NCI-H2081 treated with DMSO at 0.1 percent for 48 hours (cell line): ENCODE measurements around the gene PNPLA7.
"Not testable (repeated sequence)": the region's sequence is repeated elsewhere in the genome, so short reads cannot be mapped to it uniquely, and the experiment has no call there.

ENCODE experiments used
- DNase-seq: peaks from one replicate; lab custom pipeline; 2025; lab: John Stamatoyannopoulos, UW

Gene PNPLA7

DNA sequence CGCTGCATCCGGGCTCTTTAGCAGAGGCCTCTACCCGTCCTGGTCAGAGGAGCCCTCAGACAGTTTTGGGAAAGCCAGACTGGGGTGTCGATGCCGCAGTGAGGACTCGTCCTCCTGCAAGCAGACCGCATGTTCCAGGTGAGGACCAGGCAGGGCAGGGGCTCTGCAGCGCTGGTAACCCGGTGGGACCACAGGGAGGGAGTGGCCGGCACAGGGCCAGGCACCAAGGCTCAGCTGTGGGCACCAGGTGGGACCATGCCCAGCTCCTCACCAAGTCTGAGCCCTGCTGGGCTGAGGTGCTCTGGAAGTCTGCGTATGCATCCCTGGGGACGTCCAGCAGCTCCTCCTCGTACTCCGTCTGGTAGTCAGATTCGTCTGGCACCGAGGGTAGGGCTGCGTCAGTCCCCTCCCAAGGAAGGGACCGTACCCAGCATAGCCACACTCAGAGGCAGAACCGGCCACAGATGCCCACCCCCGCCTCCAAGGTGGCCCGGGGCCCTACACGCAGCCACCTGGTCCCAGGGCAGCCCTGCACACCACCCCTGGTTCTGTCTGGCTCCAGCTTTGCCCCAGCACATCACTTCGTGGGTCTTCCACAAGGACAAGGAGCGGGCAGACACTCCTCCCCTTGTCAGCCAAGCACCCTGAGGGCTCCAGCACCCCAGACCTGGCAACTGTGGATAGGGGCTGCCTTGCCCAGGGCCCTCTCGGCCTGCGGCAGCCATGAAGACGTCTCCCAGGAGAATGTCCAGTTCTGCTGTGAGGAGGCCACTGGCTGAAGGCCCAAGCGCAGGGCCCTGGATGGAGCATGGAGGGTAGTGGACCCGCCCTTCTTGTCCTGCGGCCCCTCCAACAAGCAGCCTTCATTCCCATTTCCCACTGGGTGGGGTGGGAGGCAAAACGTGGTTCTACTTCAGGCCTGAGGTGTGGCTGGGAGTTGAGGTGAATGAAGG lies 89.6 kb downstream of the PNPLA7 start:
- DNase-seq, result no peak

DNA sequence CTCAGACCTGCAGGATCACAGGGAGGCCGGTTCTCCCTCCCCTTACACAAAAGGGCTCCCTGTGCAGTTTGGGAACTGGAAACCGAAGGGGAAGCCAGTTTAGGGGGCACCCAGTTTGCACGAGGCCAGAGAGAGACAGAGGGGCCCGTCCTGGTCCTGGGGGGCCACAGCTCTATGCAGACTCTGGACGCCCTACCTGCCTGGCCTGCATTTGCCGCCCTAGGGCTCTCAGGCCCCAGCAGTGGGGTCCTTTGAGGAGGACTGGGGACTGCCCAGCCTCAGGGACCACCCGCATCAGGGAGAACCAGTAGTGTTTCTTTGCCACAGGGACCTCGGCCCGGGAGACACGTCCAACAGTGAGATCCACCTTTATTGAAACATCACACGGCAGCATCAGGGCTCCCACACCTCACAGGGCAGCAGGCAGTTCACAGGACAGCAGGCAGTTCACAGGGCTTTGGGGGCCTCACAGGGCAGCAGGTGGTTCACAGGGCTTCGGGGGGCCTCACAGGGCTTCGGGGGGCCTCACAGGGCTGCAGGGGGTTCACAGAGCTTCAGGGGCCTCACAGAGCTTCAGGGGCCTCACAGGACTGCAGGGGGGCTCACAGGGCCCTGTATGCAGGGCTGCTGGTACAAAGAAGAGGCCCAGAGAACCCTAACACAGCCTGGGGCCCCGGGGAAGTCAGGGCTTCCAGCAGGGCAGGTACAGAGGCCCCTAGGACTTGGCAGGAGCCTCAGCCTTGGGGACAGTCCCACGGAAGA lies 90.4 kb downstream of the PNPLA7 start:
- no peak for DNase-seq

GRCh38 chr9:137459152-137459600 lies 91.0 kb downstream of the PNPLA7 start, which contains the start of gene NSMF:
TSS of gene NSMF (minus strand) at chr9:137459334. CDS start at chr9:137459102, 232 bp downstream.
- DNase-seq, result peak; percentile 51

- DNase-seq, result no peak
Measured at GRCh38 chr9:137458194-137459151, 91.7 kb downstream of the PNPLA7 start.

DNA sequence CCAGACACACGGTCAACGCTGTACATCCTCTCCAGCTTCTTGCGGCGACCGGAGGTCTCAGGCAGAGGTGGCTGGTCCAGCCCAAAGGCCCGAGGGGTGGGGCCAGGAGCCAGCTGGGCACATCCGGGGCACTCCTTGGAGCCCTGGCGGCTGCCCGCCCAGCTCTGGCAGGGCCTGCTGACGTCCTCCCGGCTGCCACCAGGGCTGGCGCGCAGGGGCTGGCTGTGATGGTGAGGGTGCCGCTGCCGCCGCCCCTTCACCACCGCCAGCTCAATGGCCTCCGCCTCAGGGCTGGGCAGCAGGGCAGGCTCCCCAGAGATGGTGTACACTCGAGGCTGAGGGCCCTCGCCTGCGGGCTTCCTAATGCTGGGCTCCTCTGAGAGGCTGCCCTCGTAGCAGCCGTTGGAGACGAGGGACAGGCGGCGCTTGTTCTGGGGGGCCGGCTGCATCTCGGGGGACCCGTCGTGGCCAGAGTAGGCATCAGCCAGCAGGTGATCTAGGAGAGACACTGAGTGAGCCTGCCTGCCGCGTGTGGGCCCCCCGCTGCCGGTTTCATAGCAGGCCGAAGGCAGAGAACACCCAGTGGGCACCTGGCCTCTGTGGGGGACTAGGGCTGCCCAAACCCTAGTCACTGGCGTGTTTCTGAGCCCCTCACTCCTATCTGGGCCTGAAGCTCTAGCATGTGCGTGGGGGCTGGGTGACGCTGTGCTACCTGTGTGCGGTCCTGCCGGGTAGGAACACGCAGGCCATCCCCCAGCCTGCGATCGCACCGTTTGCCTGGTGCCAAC lies 92.6 kb downstream of the PNPLA7 start:
- no peak for DNase-seq

- DNase-seq, result no peak
Measured at GRCh38 chr9:137456864-137457405, 93.3 kb downstream of the PNPLA7 start.

GRCh38 chr9:137456061-137456863 lies 93.9 kb downstream of the PNPLA7 start:
- DNase-seq, result no peak

- no peak for DNase-seq
Measured at GRCh38 chr9:137455359-137455991, 94.7 kb downstream of the PNPLA7 start.

- DNase-seq, result no peak
Measured at GRCh38 chr9:137454597-137455358, 95.4 kb downstream of the PNPLA7 start.

DNA sequence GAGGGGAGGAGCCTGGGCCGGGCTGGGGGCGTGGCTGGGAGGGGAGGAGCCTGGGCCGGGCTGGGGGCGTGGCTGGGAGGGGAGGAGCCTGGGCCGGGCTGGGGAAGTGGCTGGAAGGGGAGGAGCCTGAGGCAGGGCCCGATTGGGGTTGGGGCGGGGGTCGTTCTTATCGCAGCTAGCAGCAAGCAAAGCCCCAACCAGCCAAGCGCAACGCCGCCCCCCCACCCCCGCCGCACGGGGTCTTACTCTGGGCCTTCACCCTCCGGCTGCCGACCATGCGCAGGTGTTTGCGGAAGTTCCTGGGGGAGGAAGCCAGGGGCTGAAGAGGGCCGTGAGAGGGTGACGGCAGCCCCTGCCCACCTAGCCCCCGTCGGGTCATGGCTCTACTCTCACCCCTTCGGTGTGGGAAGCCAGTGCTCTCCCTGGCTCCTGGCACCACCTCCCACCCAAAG lies 96.0 kb downstream of the PNPLA7 start:
- DNase-seq, result no peak

GRCh38 chr9:137453643-137454081 lies 96.5 kb downstream of the PNPLA7 start:
- no peak for DNase-seq

DNA sequence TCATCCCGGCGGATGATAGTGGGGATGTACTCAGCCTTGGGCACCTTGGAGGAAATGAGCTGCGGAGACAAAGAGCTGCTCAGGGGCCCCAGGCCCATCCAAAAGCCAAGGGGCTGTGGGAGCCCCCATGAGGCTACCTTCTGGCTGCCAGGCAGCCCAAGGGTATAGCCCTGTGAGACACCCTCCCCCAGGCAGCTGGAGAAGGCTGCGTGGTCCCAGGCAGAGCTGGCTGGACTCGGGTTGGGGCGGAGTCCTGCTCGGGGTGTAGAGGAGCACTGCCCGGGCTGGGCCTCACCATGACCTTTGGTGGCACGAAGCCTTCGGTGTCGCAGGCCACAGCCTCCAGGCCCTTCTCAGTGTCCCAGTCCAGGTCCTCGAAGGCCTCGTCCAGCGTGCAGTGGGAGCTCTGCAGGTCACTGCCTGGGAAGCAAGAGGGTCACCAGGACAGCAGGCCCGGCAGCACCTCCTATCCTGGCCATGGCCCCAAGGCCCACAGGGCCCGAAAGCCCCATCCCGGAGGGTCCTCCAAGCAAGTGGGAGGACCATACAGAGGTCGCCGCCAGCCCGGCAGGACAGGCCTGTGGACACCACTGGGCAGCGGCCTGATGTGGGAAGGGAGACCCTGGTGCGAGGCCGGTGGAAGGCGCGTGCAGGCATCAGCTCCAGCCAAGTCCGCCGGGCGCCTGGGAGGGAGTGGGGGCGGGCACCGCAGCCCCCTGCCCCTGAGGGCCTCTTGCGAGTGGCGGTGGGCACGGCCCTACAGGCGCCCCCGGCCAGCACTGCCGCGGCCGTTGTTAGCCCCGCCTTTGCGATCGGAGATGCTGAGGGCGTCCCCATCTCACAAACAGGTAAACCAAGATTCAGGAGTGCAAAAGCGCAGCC lies 97.2 kb downstream of the PNPLA7 start:
- no peak for DNase-seq

GRCh38 chr9:137452006-137452760 lies 98.0 kb downstream of the PNPLA7 start:
- DNase-seq, result no peak

DNA sequence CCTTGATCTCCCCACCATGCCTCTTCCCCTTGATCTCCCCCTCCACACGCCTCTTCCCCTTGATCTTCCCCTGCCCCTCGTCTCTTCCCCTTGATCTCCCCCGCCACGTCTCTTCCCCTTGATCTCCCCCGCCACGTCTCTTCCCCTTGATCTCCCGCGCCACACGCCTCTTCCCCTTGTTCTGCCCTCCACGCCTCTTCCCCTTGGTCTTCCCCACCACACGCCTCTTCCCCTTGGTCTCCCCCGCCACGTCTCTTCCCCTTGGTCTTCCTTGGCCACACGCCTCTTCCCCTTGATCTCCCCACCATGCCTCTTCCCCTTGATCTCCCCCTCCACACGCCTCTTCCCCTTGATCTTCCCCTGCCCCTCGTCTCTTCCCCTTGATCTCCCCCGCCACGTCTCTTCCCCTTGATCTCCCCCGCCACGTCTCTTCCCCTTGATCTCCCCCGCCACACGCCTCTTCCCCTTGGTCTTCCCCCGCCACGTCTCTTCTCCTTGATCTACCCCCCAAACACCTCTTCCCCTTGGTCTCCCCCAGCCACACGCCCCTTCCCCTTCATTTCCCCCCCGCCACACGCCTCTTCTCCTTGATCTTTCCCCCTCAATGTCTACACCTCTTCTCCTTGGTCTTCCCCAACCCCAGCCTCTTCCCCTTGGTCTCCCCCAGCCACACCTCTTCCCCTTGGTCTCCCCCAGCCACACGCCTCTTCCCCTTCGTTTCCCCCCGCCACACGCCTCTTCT lies 98.8 kb downstream of the PNPLA7 start:
- DNase-seq, result not testable (repeated sequence)

- DNase-seq, result not testable (repeated sequence)
Measured at GRCh38 chr9:137450539-137451222, 99.5 kb downstream of the PNPLA7 start.
